PC-9 (cell line): Measurements from ENCODE around the gene DCST2. TPM values are rescaled to one million over a fixed set of nuclear protein-coding genes. Genes with fewer than 3 reads are reported as not detected.

ENCODE experiments used
- BruUV-seq: library from RNA; stranded (reverse); fragments of 400-500 nt; replicated peaks from 2 replicates; lab custom pipeline; 2021; lab: Mats Ljungman, UMichigan
- CTCF ChIA-PET: fragments of 300-600 bp; sonication (Branson Sonifier 250); formaldehyde crosslinking; loops from one replicate; lab custom pipeline; 2022; ENCODE audit warnings: antibody characterized with exemption; lab: Charles Lee
- POLR2A ChIA-PET: fragments of 300-600 bp; sonication (Branson Sonifier 250); formaldehyde crosslinking; loops from one replicate; lab custom pipeline; 2022; ENCODE audit warnings: antibody characterized with exemption; ENCODE audit not compliant: unreplicated experiment; lab: Charles Lee
- DNase-seq, 2 experiments: peaks; one replicate each; pipeline versions ENCODE4 v3.0.0 to v3.0.0-alpha.2; 2015 to 2022; ENCODE audit warnings: mixed read lengths in 1 of 2
- H2AFZ ChIP-seq: fragments of 200-600 bp; sonication (generic); 2 replicates; pipeline ENCODE4 v1.8.1; 2017; ENCODE audit warnings: antibody characterized with exemption
- H3F3A ChIP-seq: fragments of 200-600 bp; sonication (generic); 2 replicates; pipeline ENCODE4 v1.8.1; 2017; ENCODE audit warnings: antibody characterized with exemption, mild to moderate bottlenecking, low read depth; ENCODE audit not compliant: insufficient read depth
- H3K27ac ChIP-seq: fragments of 200-600 bp; sonication (generic); 2 replicates; pipeline ENCODE4 v1.6.1; 2016; ENCODE audit warnings: mixed run types
- H3K27me3 ChIP-seq: fragments of 200-600 bp; sonication (generic); 2 replicates; pipeline ENCODE4 v1.6.1; 2016; ENCODE audit warnings: low read depth, mixed run types; ENCODE audit not compliant: insufficient read depth
- H3K36me3 ChIP-seq: fragments of 200-600 bp; sonication (generic); 2 replicates; pipeline ENCODE4 v1.6.1; 2016; ENCODE audit warnings: low read depth, mixed run types
- H3K4me1 ChIP-seq: fragments of 200-600 bp; sonication (generic); replicated peaks from 2 replicates; pipeline ENCODE4 v1.6.1; 2016; ENCODE audit warnings: mixed run types; ENCODE audit not compliant: insufficient read depth
- H3K4me2 ChIP-seq: fragments of 200-600 bp; sonication (generic); 2 replicates; pipeline ENCODE4 v1.6.1; 2017; ENCODE audit warnings: mixed run types
- H3K4me3 ChIP-seq: fragments of 200-600 bp; sonication (generic); 2 replicates; pipeline ENCODE4 v1.6.1; 2016; ENCODE audit warnings: mixed run types
- H3K79me2 ChIP-seq: fragments of 200-600 bp; sonication (generic); 2 replicates; pipeline ENCODE4 v1.6.1; 2017; ENCODE audit warnings: low read depth, mixed run types
- H3K9me2 ChIP-seq: fragments of 200-600 bp; sonication (generic); 2 replicates; pipeline ENCODE4 v1.8.1; 2017; ENCODE audit warnings: mild to moderate bottlenecking; ENCODE audit not compliant: insufficient read depth
- H3K9me3 ChIP-seq: fragments of 200-600 bp; sonication (generic); 2 replicates; pipeline ENCODE4 v1.8.1; 2016; ENCODE audit warnings: low read depth; ENCODE audit not compliant: insufficient read depth
- H4K20me1 ChIP-seq: fragments of 200-600 bp; sonication (generic); 2 replicates; pipeline ENCODE4 v1.8.1; 2017; ENCODE audit not compliant: insufficient read depth
- EZH2 ChIP-seq: fragments of 200-600 bp; sonication (generic); IDR thresholded peaks from 2 replicates; pipeline ENCODE4 v1.8.0; 2017; ENCODE audit warnings: antibody characterized with exemption, low read depth
- intact Hi-C: fragments of 100-400 bp; cut with micrococcal nuclease; formaldehyde crosslinking; loops from one replicate; pipeline ENCODE4 v1.10.0; 2022; ENCODE audit not compliant: unreplicated experiment
- total RNA-seq: library from RNA; stranded (reverse); gene quantifications from 2 replicates; pipeline ENCODE4 v1.2.3, GENCODE V29; 2021
- TF ChIP-seq, protein P1 (sequence below): fragments of 200-600 bp; sonication (generic); conservative IDR thresholded peaks from 2 replicates; pipeline ENCODE4 v1.6.1; 2017; ENCODE audit warnings: mixed run types, antibody characterized with exemption, mild to moderate bottlenecking, moderate library complexity

Gene DCST2
- total RNA-seq, 1 experiment from 2014 or later = 4.4 TPM

DNA sequence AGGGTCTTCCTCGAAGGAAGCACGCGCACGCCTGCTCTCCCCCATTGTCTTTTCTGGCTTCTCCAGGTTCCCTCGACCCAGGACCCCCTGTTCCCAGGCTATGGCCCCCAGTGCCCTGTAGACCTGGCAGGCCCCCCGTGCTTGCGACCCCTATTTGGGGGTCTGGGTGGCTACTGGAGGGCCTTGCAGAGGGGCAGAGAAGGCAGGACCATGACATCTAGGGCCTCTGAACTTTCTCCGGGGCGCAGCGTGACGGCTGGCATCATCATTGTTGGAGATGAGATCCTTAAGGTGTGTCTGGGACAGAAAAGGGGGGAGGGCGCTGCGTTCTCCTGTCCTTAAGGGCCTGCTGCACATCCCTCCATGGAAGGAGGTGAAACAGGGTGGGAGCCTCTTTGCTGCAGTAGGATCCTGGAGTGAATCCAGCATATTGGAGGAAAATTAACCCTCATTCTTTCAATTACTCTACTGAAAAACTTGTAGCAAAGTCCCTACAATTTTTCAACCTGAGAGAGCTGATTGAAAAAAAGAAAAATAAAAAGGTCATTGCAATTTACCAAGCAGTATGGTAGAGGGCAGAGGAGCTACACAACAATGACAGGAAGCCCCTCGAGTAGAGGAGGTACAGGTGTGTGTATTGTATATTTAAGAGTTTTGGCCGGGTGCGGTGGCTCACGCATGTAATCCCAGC is 49.7 kb downstream of the DCST2 start:
- Histone ChIP-seq H3K9me3 (no peaks in the 10 kb centered on the region), H3K36me3 (peaks cover 26% of the 10 kb centered on the region), H3K4me2 (peak overlapping the region; percentile 93), H3K9me2 (no peaks in the 10 kb centered on the region), H3F3A (peaks cover 50% of the 10 kb centered on the region), H3K79me2 (peaks cover 66% of the 10 kb centered on the region), H3K27me3 (no peaks in the 10 kb centered on the region), H3K27ac (no peak overlapping the region), H3K4me3 (peak overlapping the region; percentile 72), H3K4me1 (peaks cover 32% of the 10 kb centered on the region), H2AFZ (peak overlapping the region; percentile 81; the same call in 1 of the 2 replicates), H4K20me1 (no peaks in the 10 kb centered on the region)
- BruUV-seq = TSS peak; percentile 30
- ChIA-PET CTCF (interaction anchor here (0.7 to 0.8 kb wide), 2 partner anchors 10 to 33 kb away, joined by 5 to 7 read pairs; no protein-coding TSS in a partner anchor), POLR2A (interaction anchor here (0.6 to 1.1 kb wide), 3 partner anchors 10 to 33 kb away, joined by 4 to 6 read pairs (median 5); no protein-coding TSS in a partner anchor)
- TF ChIP-seq EZH2 = no peak
- TF ChIP-seq, protein P1, sequence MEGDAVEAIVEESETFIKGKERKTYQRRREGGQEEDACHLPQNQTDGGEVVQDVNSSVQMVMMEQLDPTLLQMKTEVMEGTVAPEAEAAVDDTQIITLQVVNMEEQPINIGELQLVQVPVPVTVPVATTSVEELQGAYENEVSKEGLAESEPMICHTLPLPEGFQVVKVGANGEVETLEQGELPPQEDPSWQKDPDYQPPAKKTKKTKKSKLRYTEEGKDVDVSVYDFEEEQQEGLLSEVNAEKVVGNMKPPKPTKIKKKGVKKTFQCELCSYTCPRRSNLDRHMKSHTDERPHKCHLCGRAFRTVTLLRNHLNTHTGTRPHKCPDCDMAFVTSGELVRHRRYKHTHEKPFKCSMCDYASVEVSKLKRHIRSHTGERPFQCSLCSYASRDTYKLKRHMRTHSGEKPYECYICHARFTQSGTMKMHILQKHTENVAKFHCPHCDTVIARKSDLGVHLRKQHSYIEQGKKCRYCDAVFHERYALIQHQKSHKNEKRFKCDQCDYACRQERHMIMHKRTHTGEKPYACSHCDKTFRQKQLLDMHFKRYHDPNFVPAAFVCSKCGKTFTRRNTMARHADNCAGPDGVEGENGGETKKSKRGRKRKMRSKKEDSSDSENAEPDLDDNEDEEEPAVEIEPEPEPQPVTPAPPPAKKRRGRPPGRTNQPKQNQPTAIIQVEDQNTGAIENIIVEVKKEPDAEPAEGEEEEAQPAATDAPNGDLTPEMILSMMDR = no peak; the same call in 1 of the 2 replicates
- no peak for DNase-seq
- intact Hi-C loops = no loop called here

DNA sequence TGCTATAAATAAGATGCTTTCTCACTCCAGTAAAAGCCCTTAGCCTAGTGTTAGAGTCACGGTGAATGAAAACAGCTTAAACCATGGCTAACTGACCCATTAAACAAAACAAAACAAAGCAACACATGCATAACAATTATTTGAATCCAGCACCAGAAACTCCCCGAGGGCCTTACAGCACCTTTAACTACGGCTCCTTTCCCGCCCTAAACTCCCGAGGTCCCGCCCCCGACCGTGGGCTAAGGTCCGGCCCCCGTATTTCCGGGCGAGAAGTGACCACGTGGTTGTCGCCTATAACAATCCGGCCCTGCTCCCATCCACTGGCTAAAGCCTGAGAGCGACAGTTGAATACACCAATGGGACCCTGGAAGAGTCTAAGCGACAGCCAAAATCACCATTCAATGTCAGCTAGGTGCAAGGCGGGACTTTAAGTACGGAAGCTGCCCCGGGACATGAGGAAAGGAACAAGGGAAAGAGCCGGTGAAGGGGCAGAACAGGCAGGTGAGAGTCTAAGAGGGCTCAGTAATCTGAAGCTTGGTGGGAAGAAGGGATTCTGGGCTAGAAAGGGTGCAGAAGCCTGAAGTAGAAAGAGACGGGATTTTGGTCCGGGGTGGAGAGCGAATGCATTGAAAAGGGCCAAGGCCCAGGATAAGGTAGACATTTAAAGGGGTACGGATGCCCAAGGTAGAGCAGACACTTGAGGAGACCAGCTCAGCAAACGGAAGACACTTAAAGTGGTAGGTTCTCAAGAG is 50.5 kb downstream of the DCST2 start, which contains the start of gene FLAD1:
FLAD1 (plus strand) TSS at position 448 of the 752 bp plus-strand sequence. CDS start 351 bp downstream, outside the sequence.
- no peaks in the 10 kb centered on the region for H3K27me3 ChIP-seq
- DNase-seq = peak; percentile 95 to 99
- intact Hi-C loops = no loop called here
- ChIA-PET POLR2A (interaction anchor here (0.6 to 1.1 kb wide), 7 partner anchors 11 to 212 kb away, joined by 4 to 6 read pairs (median 5); partner anchors contain the start of gene PBXIP1), CTCF (interaction anchor here (0.8 kb wide), 2 partner anchors 10 to 102 kb away, joined by 3 to 5 read pairs; no protein-coding TSS in a partner anchor)
- H3F3A ChIP-seq = peaks cover 51% of the 10 kb centered on the region
- no peaks in the 10 kb centered on the region for H4K20me1 ChIP-seq
- H3K9me2 ChIP-seq = no peaks in the 10 kb centered on the region
- H3K36me3 ChIP-seq = peaks cover 22% of the 10 kb centered on the region
- no TSS peak for BruUV-seq
- peak within 1 kb of the TSS; percentile 72 for H3K4me3 ChIP-seq
- peak within 1 kb of the TSS; percentile 81 for H2AFZ ChIP-seq
- peak within 1 kb of the TSS; percentile 93 for H3K4me2 ChIP-seq
- peaks cover 61% of the 10 kb centered on the region for H3K79me2 ChIP-seq
- H3K4me1 ChIP-seq = peaks cover 32% of the 10 kb centered on the region
- TF ChIP-seq, protein P1 = no peak
- no peak for TF ChIP-seq EZH2
- no peaks in the 10 kb centered on the region for H3K9me3 ChIP-seq
- H3K27ac ChIP-seq = peak within 1 kb of the TSS; percentile 21; the same call in 1 of the 2 replicates

DNA sequence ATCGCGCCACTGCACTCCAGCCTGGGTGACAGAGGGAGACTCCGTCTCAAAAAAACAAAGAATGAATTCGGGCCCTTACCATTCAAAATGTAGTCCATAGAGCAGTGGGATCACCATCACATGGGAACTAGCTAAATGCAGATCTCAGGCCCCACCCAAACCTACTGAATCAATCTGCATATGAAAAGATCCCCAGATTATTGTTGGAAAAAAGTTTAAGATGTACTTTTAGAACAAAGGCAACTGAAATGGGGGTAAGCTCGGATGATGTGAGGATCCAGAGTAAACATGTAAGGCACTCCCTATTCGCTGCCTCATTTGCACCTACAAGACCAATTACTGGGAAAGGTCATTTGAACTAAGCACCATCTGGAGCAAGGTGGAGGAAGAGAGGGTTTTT is 51.2 kb downstream of the DCST2 start:
- intact Hi-C loops = no loop called here
- Histone ChIP-seq H3K27ac (peak overlapping the region; percentile 21; the same call in 1 of the 2 replicates), H3F3A (peaks cover 56% of the 10 kb centered on the region), H3K9me2 (no peaks in the 10 kb centered on the region), H2AFZ (peak overlapping the region; percentile 64; the same call in 1 of the 2 replicates), H3K79me2 (peaks cover 62% of the 10 kb centered on the region), H3K4me1 (peaks cover 25% of the 10 kb centered on the region), H3K27me3 (no peaks in the 10 kb centered on the region), H4K20me1 (no peaks in the 10 kb centered on the region), H3K36me3 (peaks cover 22% of the 10 kb centered on the region), H3K4me3 (peak overlapping the region; percentile 44; the same call in 1 of the 2 replicates), H3K4me2 (peak overlapping the region; percentile 71), H3K9me3 (no peaks in the 10 kb centered on the region)
- POLR2A ChIA-PET = interaction anchor here (0.6 kb wide), 2 partner anchors 27 to 213 kb away, joined by 4 to 5 read pairs; partner anchors contain the start of gene PBXIP1
- TF ChIP-seq, protein P1 = no peak
- TF ChIP-seq EZH2 = no peak
- no TSS peak for BruUV-seq
- CTCF ChIA-PET = interaction anchor here (0.8 kb wide), 1 partner anchor 103 kb away, joined by 3 read pairs; no protein-coding TSS in a partner anchor
- no peak for DNase-seq
